ENCODE measurements around the gene RANGAP1.

Gene RANGAP1

DNA sequence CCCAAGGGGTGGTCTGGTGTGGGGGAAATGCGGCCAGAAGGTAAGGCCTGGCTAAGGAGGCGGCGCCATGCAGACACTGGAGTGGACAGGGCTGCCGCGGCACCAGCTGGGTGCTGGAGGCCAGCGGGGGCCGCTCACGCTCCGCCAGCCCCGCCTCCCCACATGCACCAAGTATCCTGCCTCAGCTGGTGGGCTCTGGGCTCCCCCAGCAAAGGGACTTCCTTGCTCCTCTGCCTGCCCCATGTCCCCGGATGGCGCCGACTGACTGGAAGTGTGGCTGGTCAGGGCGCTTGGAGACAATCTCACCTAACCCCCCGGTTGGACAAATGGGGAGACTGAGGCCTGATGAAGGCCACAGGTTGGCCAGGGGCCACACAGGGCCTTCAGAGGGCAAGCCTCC, 37.7 kb downstream of the RANGAP1 start:
- Histone ChIP-seq H3K36me3 (ENCODE audit: insufficient read depth, low read length) (peaks cover 70% of the 10 kb centered on the region; the same call in 1 of the 2 replicates), H3K4me1 (ENCODE audit: insufficient read depth, low read length, poor library complexity, severe bottlenecking) (no peaks in the 10 kb centered on the region)

DNA sequence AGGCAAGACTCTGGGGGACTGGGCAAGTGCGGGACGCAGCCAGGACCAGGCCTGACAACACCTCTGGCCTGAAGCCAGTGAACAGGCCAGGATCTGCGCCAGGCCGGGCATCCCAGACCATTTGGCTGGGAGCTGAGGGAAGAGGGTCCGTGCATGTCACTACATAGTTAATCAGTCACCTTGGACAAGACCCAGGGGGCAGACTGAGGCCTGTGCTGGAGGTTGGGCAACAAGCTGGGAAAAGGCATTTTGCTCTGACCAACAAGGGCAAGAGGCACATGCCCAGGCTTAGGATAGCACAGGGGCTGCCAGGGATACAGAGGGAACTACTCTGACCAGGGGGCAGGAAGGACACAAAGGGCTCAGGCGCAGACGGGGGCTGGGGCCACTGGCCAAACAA, 38.3 kb downstream of the RANGAP1 start:
- Histone ChIP-seq H3K4me3 (ENCODE audit: low read length, poor library complexity, severe bottlenecking) (no peak overlapping the region), H3K79me2 (ENCODE audit: insufficient read depth, low read length) (no peaks in the 10 kb centered on the region), H4K20me1 (ENCODE audit: insufficient read depth, low read length, poor library complexity, severe bottlenecking) (no peaks in the 10 kb centered on the region), H3K36me3 (ENCODE audit: insufficient read depth, low read length) (peaks cover 64% of the 10 kb centered on the region; the same call in 1 of the 2 replicates), H2AFZ (ENCODE audit: low read length) (no peak overlapping the region), H3K9ac (ENCODE audit: low read depth, low read length, poor library complexity, severe bottlenecking) (no peak overlapping the region), H3F3A (ENCODE audit: low read depth) (no peaks in the 10 kb centered on the region; the same call in 1 of the 2 replicates), H3K9me2 (replicated peaks; ENCODE audit: low read depth, low read length) (no peaks in the 10 kb centered on the region), H3K4me2 (ENCODE audit: low read depth, low read length, poor library complexity, severe bottlenecking) (no peak overlapping the region), H3K4me1 (ENCODE audit: insufficient read depth, low read length, poor library complexity, severe bottlenecking) (no peaks in the 10 kb centered on the region), H3K27me3 (ENCODE audit: insufficient read depth, low read length, poor library complexity, severe bottlenecking) (no peaks in the 10 kb centered on the region), H3K9me3 (ENCODE audit: insufficient read depth, low read depth, low read length) (no peaks in the 10 kb centered on the region)
- TF ChIP-seq EZH2phosphoT487 (IDR thresholded peaks at IDR 0.05; ENCODE audit: borderline replicate concordance): no peak
- TF ChIP-seq, protein P1, sequence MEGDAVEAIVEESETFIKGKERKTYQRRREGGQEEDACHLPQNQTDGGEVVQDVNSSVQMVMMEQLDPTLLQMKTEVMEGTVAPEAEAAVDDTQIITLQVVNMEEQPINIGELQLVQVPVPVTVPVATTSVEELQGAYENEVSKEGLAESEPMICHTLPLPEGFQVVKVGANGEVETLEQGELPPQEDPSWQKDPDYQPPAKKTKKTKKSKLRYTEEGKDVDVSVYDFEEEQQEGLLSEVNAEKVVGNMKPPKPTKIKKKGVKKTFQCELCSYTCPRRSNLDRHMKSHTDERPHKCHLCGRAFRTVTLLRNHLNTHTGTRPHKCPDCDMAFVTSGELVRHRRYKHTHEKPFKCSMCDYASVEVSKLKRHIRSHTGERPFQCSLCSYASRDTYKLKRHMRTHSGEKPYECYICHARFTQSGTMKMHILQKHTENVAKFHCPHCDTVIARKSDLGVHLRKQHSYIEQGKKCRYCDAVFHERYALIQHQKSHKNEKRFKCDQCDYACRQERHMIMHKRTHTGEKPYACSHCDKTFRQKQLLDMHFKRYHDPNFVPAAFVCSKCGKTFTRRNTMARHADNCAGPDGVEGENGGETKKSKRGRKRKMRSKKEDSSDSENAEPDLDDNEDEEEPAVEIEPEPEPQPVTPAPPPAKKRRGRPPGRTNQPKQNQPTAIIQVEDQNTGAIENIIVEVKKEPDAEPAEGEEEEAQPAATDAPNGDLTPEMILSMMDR (conservative IDR thresholded peaks at IDR 0.05; ENCODE audit: low read length): no peak

More for the DNA sequence above, 37.7 kb downstream of the RANGAP1 start:
- no peaks in the 10 kb centered on the region for H3K27me3 ChIP-seq (ENCODE audit: insufficient read depth, low read length, poor library complexity, severe bottlenecking)
- H4K20me1 ChIP-seq (ENCODE audit: insufficient read depth, low read length, poor library complexity, severe bottlenecking): no peaks in the 10 kb centered on the region
- H3K9ac ChIP-seq (ENCODE audit: low read depth, low read length, poor library complexity, severe bottlenecking): no peak overlapping the region
- no peak overlapping the region for H3K4me3 ChIP-seq (ENCODE audit: low read length, poor library complexity, severe bottlenecking)
- H3F3A ChIP-seq (ENCODE audit: low read depth): no peaks in the 10 kb centered on the region; the same call in 1 of the 2 replicates
- TF ChIP-seq, protein P1 (conservative IDR thresholded peaks at IDR 0.05; ENCODE audit: low read length): no peak
- no peaks in the 10 kb centered on the region for H3K9me3 ChIP-seq (ENCODE audit: insufficient read depth, low read depth, low read length)
- H3K79me2 ChIP-seq (ENCODE audit: insufficient read depth, low read length): no peaks in the 10 kb centered on the region
- no peaks in the 10 kb centered on the region for H3K9me2 ChIP-seq (replicated peaks; ENCODE audit: low read depth, low read length)
- H2AFZ ChIP-seq (ENCODE audit: low read length): no peak overlapping the region
- H3K4me2 ChIP-seq (ENCODE audit: low read depth, low read length, poor library complexity, severe bottlenecking): no peak overlapping the region

DNA sequence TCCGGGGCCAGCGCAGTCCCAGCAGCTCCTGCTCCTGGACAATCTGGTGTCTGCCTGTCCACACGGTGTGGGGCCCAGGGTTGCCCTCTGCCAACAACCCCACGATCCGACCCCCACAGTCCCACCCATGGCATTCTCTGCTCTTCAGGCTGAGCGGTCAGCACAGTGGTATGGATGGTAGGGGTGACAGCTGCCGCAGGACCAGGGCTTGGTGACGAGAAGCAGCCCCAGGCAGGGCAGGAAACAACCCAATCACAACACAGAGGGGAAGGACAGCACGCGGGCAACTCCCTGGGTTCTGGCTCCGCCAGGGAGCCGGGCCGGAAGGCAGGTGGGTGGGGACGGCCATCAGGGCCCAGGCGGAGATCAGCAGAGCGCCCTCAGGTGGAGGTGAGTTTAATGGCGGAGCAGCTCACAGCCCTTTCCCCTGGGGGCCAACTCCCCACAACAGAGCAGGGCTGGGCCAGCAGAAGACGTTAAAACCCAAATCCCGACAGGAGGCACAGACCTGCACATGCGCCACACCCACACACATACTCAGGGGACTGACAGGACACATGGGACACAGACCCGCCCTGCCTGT, 40.0 kb downstream of the RANGAP1 start:
- Histone ChIP-seq H2AFZ (ENCODE audit: low read length) (no peak overlapping the region), H3K27me3 (ENCODE audit: insufficient read depth, low read length, poor library complexity, severe bottlenecking) (no peaks in the 10 kb centered on the region), H3K9me2 (replicated peaks; ENCODE audit: low read depth, low read length) (no peaks in the 10 kb centered on the region), H3F3A (ENCODE audit: low read depth) (no peaks in the 10 kb centered on the region; the same call in 1 of the 2 replicates), H3K9me3 (ENCODE audit: insufficient read depth, low read depth, low read length) (no peaks in the 10 kb centered on the region), H3K4me1 (ENCODE audit: insufficient read depth, low read length, poor library complexity, severe bottlenecking) (no peaks in the 10 kb centered on the region), H3K4me3 (ENCODE audit: low read length, poor library complexity, severe bottlenecking) (no peak overlapping the region), H4K20me1 (ENCODE audit: insufficient read depth, low read length, poor library complexity, severe bottlenecking) (no peaks in the 10 kb centered on the region), H3K4me2 (ENCODE audit: low read depth, low read length, poor library complexity, severe bottlenecking) (no peak overlapping the region), H3K9ac (ENCODE audit: low read depth, low read length, poor library complexity, severe bottlenecking) (no peak overlapping the region), H3K36me3 (ENCODE audit: insufficient read depth, low read length) (peaks cover 50% of the 10 kb centered on the region; the same call in 1 of the 2 replicates), H3K79me2 (ENCODE audit: insufficient read depth, low read length) (no peaks in the 10 kb centered on the region)
- no peak for TF ChIP-seq EZH2phosphoT487 (IDR thresholded peaks at IDR 0.05; ENCODE audit: borderline replicate concordance)
- TF ChIP-seq, protein P1 (conservative IDR thresholded peaks at IDR 0.05; ENCODE audit: low read length): peak; percentile 27; the same call in 1 of the 2 replicates
